ENCODE data around the gene OR2A42. TPM values are rescaled to one million over a fixed set of nuclear protein-coding genes. Genes with fewer than 3 reads are reported as not detected.
"Not testable (repeated sequence)": the region's sequence is repeated elsewhere in the genome, so short reads cannot be mapped to it uniquely, and the experiment has no call there.

The OR2A42 gene, protein sequence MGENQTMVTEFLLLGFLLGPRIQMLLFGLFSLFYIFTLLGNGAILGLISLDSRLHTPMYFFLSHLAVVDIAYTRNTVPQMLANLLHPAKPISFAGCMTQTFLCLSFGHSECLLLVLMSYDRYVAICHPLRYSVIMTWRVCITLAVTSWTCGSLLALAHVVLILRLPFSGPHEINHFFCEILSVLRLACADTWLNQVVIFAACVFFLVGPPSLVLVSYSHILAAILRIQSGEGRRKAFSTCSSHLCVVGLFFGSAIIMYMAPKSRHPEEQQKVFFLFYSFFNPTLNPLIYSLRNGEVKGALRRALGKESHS
- polyA plus RNA-seq (ENCODE audit: insufficient read length in 3 of 3), result 1 to 10 TPM in 2 of 3 donors, under 1 TPM in 1; 0.97 to 1.5 (median 1.0) TPM

GRCh38 chr7:144239365-144239764, at the start of gene OR2A42:
Gene OR2A42 (minus strand): TSS chr7:144239605. CDS start chr7:144232843, 6,762 bp downstream.
- not testable (repeated sequence) for DNase-seq (ENCODE audit: low read depth in 3 of 3, low spot score in 2 of 3)

DNA sequence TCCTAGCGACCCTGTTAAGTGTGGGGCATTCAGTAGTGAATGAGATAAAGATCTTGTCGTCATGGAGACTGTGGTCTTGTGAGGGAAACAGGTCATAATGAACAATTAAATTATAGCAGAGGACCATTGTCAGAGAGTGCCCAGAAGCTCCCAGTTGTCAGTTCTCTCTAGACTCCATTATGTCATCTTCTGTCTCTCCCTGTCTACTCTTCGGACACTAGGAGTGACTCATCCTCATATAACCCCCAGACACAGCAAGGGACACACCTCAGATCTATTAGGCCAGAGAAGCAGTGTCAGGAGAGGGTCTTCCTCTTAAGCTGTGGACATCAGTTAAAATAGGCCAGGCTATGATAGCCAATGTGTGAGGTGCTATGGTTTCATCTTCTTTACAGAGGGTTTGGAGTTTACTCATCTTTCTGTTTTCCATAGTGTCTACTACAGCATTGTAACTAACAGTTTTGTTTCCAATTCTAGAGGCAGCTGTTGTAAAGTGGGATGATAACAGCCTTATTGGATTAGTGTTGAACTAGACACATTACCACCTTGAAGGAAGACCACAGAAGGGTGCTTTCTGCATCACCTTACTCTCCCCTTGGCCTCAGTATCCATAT, 47.9 kb upstream of the OR2A42 start:
- DNase-seq (ENCODE audit: low read depth in 3 of 3, low spot score in 2 of 3), result not testable (repeated sequence)

DNA sequence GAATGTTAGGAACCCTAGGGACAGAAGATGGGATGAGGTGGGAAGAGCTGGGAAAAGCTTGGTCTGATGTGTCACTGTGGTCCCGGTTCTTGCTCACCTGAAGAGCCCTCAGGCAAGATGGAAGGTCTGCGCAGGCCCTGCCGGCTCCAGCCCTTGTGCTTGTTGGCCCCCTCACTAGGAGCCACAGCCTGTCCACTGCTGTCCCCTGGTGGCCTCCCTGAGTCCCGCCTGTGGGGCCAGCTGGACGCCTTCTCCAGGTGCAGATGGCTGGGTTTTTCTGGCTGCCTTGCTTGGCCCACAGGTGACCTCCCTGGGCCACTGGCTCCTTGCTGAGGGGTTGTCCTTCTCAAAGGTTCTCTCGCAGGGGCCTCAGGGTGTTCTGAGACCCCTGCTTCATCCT, 44.3 kb upstream of the OR2A42 start:
- DNase-seq (ENCODE audit: low read depth in 3 of 3, low spot score in 2 of 3), result not testable (repeated sequence)

DNA sequence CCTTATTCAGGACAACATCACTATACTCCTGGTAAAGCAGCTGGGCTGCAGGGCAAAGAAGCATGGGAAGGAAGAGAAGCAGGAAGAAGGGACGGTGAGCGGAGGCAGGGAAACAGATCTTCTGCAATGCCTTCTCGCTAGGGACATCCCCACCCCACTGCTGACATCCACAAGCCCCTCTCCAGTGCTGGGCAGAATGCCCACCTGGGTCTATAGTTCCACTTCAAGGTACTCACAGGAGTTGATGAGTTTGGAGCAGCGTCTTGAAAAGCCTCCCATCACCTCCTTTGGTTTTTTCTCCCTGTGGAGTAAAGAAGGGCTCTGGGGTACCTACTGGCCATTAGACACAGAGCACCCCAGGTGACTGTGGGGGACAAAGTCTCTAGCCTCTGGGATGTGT, 43.1 kb upstream of the OR2A42 start:
- not testable (repeated sequence) for DNase-seq (ENCODE audit: low read depth in 3 of 3, low spot score in 2 of 3)

DNA sequence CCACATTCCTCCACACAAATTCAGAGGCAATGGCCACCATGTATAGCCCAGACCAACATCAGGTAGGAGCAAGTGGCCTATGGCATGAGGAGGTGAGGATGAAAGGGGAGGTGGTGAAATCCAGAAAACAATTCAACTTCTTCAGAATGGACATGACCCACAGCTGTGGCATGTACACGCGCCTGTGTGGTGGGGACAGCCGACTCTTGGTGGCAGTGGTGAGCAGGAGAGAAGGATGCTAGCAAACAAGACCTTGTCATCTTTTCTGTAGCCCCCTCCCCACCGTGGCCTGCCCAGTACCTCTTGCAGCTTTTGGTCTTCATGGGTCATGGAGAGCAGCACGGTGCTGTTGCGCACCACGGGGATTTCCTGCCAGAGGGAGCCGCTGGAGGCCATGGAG, 42.6 kb upstream of the OR2A42 start:
- not testable (repeated sequence) for DNase-seq (ENCODE audit: low read depth in 3 of 3, low spot score in 2 of 3)

DNA sequence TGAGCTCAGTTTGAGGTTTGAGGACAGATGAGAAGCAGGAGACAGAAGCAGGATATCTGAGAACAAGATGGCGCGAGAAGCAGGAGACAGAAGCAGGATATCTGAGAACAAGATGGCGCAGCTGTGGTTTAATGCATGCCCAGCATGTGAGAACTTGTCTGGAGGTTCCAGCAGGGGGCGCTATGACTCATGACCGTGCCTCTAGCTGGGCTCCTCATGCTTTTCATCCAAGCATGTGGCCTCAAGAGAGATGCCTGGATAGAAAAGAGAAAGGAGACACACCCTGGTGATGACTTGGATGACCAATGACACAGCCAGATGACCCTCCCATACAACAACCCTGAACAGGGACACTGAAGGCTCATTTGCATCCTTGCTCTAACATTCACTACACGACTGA, 40.6 kb upstream of the OR2A42 start:
- not testable (repeated sequence) for DNase-seq (ENCODE audit: low read depth in 3 of 3, low spot score in 2 of 3)

DNA sequence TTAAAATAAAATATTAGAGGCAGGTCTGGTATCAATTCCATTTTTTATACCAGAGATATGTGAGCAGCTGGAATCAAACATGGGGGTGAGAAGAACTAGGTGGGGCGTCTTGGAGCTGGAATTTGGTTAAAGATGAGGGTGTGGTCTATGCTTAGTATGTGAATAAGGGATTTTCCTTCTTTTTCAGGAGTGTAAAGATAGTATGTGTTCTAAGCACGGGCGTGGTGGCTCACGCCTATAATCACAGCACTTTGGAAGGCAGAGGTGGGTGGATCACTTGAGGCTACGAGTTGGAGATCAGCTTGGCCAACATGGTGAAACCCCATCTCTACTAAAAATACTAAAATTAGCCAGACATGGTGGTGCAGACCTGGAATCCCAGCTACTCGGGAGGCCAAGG, 35.9 kb upstream of the OR2A42 start:
- DNase-seq (ENCODE audit: low read depth in 3 of 3, low spot score in 2 of 3), result not testable (repeated sequence)

DNA sequence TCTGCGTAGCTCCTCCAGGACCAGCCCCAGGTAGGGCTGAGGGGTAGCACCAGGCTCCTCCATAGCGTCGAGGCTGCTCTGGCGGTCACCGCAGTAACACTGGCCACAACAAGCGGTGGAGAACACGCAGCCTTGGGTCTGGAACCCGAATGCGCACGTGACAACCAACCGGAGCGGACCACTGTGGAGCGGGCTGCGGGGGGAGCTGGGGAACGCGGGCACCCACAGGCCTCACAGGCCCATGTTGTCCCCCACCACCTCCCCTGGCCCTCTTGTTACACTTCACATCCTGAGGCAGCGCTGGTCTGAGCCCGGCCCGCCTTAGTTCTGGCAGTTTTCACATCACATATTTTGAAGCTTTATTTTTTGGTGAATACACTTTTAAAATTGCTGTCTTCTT, 29.8 kb upstream of the OR2A42 start, which contains the start of gene CTAGE8:
Gene CTAGE8, minus strand, starts transcription at position 101 of the 400 bp plus-strand sequence. Its CDS starts 38 bp downstream, at position 63.
- DNase-seq (ENCODE audit: low read depth in 3 of 3, low spot score in 2 of 3), result not testable (repeated sequence)

GRCh38 chr7:144264692-144265091, 25.3 kb upstream of the OR2A42 start, which contains the start of gene OR2A7:
Gene OR2A7 (minus strand): TSS chr7:144264792. CDS start chr7:144259628, 5,164 bp downstream.
- not testable (repeated sequence) for DNase-seq (ENCODE audit: low read depth in 3 of 3, low spot score in 2 of 3)

DNA sequence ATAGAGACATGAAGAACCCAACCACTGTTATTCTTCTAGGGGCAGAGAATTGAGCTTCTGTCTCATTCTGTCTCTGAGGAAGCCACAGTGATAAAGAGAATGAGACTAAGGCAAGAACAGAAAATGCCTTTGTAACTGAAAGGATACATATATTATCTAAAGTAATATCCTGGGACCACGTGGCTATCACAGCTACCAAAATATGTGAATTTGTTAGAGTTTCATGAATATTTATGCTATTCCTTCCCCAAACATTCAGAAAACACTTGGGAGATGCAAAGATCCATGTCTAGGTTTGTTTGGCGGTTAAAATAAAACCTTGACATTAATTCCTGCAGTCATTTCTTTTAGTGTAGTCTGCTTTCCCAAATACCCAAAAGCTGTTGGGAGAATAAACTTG, 22.7 kb upstream of the OR2A42 start:
- not testable (repeated sequence) for DNase-seq (ENCODE audit: low read depth in 3 of 3, low spot score in 2 of 3)

DNA sequence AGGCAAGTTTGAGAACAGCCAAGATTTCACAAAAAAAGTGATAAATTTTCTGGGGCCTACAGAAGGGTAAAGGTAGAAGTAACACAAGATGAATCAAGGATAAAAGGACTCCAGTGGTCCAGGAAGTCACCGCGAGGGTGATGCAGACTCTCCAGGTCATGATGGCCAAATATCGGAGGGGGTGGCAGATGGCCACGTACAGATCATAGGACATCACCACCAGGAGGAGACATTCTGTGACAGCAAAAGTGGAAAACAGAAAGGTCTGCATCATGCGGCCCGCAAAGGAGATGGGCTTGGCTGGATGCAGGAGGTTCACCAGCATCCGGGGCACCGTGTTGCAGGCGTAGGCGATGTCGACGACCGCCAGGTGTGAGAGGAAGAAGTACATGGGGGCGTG, 19.7 kb upstream of the OR2A42 start:
- not testable (repeated sequence) for DNase-seq (ENCODE audit: low read depth in 3 of 3, low spot score in 2 of 3)

- DNase-seq (ENCODE audit: low read depth in 3 of 3, low spot score in 2 of 3), result no peak
Observed at GRCh38 chr7:144256112-144256511, 16.7 kb upstream of the OR2A42 start.

DNA sequence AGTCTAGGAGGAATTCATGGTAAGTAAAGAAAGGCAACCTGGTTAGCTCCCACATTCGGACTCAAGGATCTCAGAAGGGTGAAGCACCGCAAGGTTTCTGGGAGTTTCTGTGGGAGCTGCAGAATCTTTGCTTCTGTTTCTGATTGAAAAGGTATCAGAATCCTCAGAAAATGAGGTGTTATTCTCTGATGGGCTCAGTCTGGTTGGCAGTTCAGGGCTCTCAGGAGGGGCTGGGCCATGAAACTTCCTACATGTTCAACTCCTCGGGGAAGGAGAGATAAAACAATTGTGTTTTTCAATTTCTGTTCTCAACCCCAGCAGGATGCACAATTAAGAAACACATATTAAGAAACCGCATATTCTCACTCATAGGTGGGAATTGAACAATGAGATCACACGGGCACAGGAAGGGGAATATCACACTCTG, 16.1 kb upstream of the OR2A42 start:
- no peak for DNase-seq (ENCODE audit: low read depth in 3 of 3, low spot score in 2 of 3)

GRCh38 chr7:144252307-144252706, 12.9 kb upstream of the OR2A42 start:
- DNase-seq (ENCODE audit: low read depth in 3 of 3, low spot score in 2 of 3), result not testable (repeated sequence)

- not testable (repeated sequence) for DNase-seq (ENCODE audit: low read depth in 3 of 3, low spot score in 2 of 3)
Observed at GRCh38 chr7:144247674-144248330, 8.4 kb upstream of the OR2A42 start.

DNA sequence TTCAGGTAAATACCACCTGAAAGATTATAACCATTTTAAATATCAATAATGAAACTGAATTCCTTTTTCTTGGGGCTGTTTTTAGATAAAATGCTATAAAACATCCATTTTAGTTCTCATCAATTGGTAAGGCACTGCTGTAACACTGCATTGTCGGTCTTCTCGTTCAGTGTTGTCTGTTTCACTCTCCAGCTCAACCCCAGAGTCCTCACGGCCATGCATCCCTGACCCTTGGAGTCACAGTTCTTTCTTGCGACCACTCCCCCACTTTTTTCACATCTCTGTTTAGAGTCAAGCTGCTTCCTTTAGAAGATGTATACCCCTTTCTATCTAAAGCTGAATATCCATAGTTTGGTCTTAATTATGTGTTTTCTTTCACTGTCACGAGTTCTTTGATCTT, 7.6 kb upstream of the OR2A42 start:
- not testable (repeated sequence) for DNase-seq (ENCODE audit: low read depth in 3 of 3, low spot score in 2 of 3)

DNA sequence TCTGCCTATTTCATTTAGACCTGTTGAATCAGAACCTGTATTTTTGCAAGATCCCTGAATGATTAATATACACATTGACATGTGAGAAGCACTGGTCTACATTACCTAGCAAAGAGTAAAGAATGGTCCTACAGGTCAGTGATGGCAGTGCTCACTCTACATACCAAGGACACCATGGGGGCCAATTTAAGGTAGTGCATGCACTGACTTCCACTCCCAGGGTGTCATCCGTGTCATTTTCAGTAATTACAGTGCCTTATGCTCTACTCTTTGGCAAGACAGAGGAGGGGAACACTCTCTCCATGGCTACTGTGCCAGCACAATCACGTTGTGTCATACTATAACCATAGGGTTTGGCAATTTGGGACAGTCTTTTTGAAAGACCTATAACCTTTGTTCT, 6.0 kb upstream of the OR2A42 start:
- DNase-seq (ENCODE audit: low read depth in 3 of 3, low spot score in 2 of 3), result not testable (repeated sequence)

DNA sequence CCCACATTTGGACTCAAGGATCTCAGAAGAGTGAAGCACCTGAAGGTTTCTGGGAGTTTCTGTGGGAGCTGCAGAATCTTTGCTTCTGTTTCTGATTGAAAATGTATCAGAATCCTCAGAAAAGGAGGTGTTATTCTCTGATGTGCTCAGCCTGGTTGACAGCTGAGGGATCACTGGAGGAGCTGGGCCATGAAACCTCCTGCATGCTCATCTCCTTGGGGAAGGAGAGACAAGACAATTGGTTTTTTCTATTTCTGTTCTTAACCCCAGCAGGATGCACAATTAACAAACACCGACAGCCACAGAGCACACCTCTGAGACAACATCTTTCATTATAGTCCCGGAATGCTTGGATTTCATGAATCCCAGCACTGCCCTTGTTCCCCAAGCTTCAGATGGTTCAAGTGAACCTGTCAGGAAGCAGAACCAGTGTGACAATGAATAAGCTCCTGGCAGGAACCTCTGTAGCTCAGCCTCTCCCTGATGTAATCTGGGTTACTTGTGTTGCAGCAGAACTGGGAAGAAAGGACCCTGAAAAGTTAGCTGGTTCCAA, 799 bp downstream of the OR2A42 start:
- DNase-seq (ENCODE audit: low read depth in 3 of 3, low spot score in 2 of 3), result not testable (repeated sequence)

- not testable (repeated sequence) for DNase-seq (ENCODE audit: low read depth in 3 of 3, low spot score in 2 of 3)
Observed at GRCh38 chr7:144233039-144233438, 6.4 kb downstream of the OR2A42 start.

- DNase-seq (ENCODE audit: low read depth in 3 of 3, low spot score in 2 of 3), result not testable (repeated sequence)
Observed at GRCh38 chr7:144231027-144231426, 8.4 kb downstream of the OR2A42 start.

- not testable (repeated sequence) for DNase-seq (ENCODE audit: low read depth in 3 of 3, low spot score in 2 of 3)
Observed at GRCh38 chr7:144228810-144229209, 10.6 kb downstream of the OR2A42 start.
